ENCODE results near the gene TGM5.

The TGM5 gene

GRCh38 chr15:43266386-43266785 lies 342 bp downstream of the TGM5 start:
- no peak overlapping the region for H3K4me3 ChIP-seq (ENCODE audit: insufficient read depth, low read length, poor library complexity, severe bottlenecking)
- no peak overlapping the region for H3K4me2 ChIP-seq (ENCODE audit: low read depth, low read length, poor library complexity, severe bottlenecking)
- no peaks in the 10 kb centered on the region for H3K9me2 ChIP-seq (replicated peaks; ENCODE audit: insufficient read depth, low read length)
- no peaks in the 10 kb centered on the region for H3K79me2 ChIP-seq (ENCODE audit: insufficient read depth, low read length)
- no peaks in the 10 kb centered on the region for H4K20me1 ChIP-seq (ENCODE audit: low read depth, low read length)
- H3K9ac ChIP-seq (ENCODE audit: low read length), result no peak overlapping the region
- H3K36me3 ChIP-seq (ENCODE audit: low read length), result no peaks in the 10 kb centered on the region
- no peaks in the 10 kb centered on the region for H3K9me3 ChIP-seq (ENCODE audit: insufficient read depth, low read length)
- no peak overlapping the region for H2AFZ ChIP-seq (ENCODE audit: low read depth, low read length, severe bottlenecking)
- H3K27ac ChIP-seq (ENCODE audit: low read depth, low read length), result no peak overlapping the region
- no peaks in the 10 kb centered on the region for H3K27me3 ChIP-seq (ENCODE audit: low read length)
- H3F3A ChIP-seq (ENCODE audit: insufficient read depth), result no peaks in the 10 kb centered on the region
- no peak for TF ChIP-seq EZH2phosphoT487 (conservative IDR thresholded peaks at IDR 0.05; ENCODE audit: low read length)
- no peak for TF ChIP-seq CTCF (IDR thresholded peaks at IDR 0.05; ENCODE audit: insufficient read depth, low read length, poor library complexity, severe bottlenecking)

DNA sequence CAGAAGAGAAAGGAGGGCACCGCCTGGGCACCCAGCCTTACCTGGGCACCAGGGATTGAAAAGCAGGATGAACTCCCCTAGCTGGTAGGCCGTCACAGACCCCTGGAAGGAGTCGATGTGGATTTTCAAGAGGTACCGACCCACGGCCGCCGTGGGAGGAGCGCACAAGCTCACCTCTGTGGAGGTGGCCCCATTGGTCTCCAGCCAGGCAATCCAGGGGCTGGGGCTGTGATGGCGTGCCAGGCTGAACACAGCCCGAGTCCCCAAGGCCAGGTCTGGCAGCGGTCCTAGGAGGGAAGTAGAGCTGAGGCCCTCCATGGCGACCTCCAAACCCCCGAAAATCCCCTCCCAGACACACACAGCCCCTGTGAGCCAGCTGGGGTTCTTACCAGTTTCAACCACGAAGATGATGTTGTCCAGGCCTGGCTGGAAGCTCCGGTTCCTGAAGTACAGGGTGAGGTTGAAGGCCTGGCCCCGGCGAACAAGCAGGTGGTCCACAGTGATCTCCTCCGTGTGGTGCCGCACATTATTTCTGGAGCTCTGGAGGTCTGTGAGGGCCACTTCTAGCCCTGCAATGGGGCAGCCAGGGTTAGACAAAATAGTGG lies 6.6 kb downstream of the TGM5 start:
- Histone ChIP-seq H3K27ac (ENCODE audit: low read depth, low read length) (no peak overlapping the region), H3F3A (ENCODE audit: insufficient read depth) (no peaks in the 10 kb centered on the region), H3K79me2 (ENCODE audit: insufficient read depth, low read length) (no peaks in the 10 kb centered on the region), H3K4me2 (ENCODE audit: low read depth, low read length, poor library complexity, severe bottlenecking) (no peak overlapping the region), H3K4me3 (ENCODE audit: insufficient read depth, low read length, poor library complexity, severe bottlenecking) (no peak overlapping the region), H4K20me1 (ENCODE audit: low read depth, low read length) (no peaks in the 10 kb centered on the region), H3K9me2 (replicated peaks; ENCODE audit: insufficient read depth, low read length) (no peaks in the 10 kb centered on the region), H3K27me3 (ENCODE audit: low read length) (no peaks in the 10 kb centered on the region), H2AFZ (ENCODE audit: low read depth, low read length, severe bottlenecking) (no peak overlapping the region), H3K9me3 (ENCODE audit: insufficient read depth, low read length) (no peaks in the 10 kb centered on the region), H3K9ac (ENCODE audit: low read length) (no peak overlapping the region), H3K36me3 (ENCODE audit: low read length) (no peaks in the 10 kb centered on the region)
- TF ChIP-seq EZH2phosphoT487 (conservative IDR thresholded peaks at IDR 0.05; ENCODE audit: low read length) (no peak), CTCF (IDR thresholded peaks at IDR 0.05; ENCODE audit: insufficient read depth, low read length, poor library complexity, severe bottlenecking) (no peak)

- Histone ChIP-seq H3K79me2 (ENCODE audit: insufficient read depth, low read length) (no peaks in the 10 kb centered on the region), H4K20me1 (ENCODE audit: low read depth, low read length) (no peaks in the 10 kb centered on the region), H3F3A (ENCODE audit: insufficient read depth) (no peaks in the 10 kb centered on the region), H3K9me2 (replicated peaks; ENCODE audit: insufficient read depth, low read length) (no peaks in the 10 kb centered on the region), H3K9ac (ENCODE audit: low read length) (no peak overlapping the region), H3K4me2 (ENCODE audit: low read depth, low read length, poor library complexity, severe bottlenecking) (no peak overlapping the region), H3K27ac (ENCODE audit: low read depth, low read length) (no peak overlapping the region), H2AFZ (ENCODE audit: low read depth, low read length, severe bottlenecking) (no peak overlapping the region), H3K36me3 (ENCODE audit: low read length) (no peaks in the 10 kb centered on the region), H3K27me3 (ENCODE audit: low read length) (no peaks in the 10 kb centered on the region), H3K9me3 (ENCODE audit: insufficient read depth, low read length) (no peaks in the 10 kb centered on the region), H3K4me3 (ENCODE audit: insufficient read depth, low read length, poor library complexity, severe bottlenecking) (no peak overlapping the region)
- TF ChIP-seq EZH2phosphoT487 (conservative IDR thresholded peaks at IDR 0.05; ENCODE audit: low read length), result no peak
- TF ChIP-seq CTCF (IDR thresholded peaks at IDR 0.05; ENCODE audit: insufficient read depth, low read length, poor library complexity, severe bottlenecking), result no peak
These were observed 7.9 kb downstream of the TGM5 start for GRCh38 chr15:43258781-43259180.

Data from SU-DHL-6 (cell line).